ENCODE results near the gene SCN2B. TPM values are rescaled to one million over a fixed set of nuclear protein-coding genes. Genes with fewer than 3 reads are reported as not detected.
A peak's percentile ranks its signal among the peaks of the same experiment; 100 is the strongest.

The SCN2B gene
- total RNA-seq, 4 donors from 2014 or later: 0.14 to 0.37 TPM; not detected in 2

DNA sequence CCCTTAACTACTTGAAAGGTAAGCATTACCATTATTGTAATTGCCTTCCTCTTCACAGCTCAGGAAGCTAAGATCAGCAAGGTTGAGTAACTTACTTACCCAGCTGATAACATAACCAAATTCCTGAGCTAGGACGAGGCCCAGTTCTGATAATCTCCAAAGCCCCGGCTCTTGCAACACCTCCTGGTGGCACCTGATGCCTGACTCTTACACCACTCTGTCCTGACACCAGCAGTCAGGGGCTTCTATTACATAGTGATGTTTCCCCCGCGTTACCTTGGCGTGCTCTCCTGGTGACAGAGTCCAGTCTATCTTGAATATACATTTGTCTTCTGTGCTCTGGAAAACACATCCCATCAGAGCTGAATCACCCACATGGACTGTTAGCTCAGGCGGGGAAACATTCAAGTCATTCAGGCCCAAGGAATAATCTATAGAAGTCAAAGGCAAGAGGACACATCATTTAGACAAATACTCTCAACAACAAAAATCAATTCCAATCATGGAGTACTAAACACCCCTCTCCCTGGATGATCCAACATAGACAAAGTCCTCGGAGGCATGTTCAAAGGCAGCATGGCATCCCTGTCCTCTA lies 35.8 kb upstream of the SCN2B start:
- DNase-seq: no peak
- H3K4me1 ChIP-seq: peaks cover 15 to 52% (median 34%) of the 10 kb centered on the region in 4 donors
- H3K27ac ChIP-seq: peak overlapping the region; percentile 59 to 75 (median 63)
- in situ Hi-C loops (cut with MboI; ENCODE audit: low pct_ligation_motif_present in 1 of 4, low pct_unique_long_range_greater_than_20kb in 1 of 4, low sequenced_read_pairs in 3 of 4): no loop called here
- TF ChIP-seq EP300 (IDR thresholded peaks at IDR 0.05; ENCODE audit: low read depth) (no peak), POLR2A (IDR thresholded peaks at IDR 0.05) (no peak), POLR2AphosphoS5 (IDR thresholded peaks at IDR 0.05) (no peak)
- TF ChIP-seq, protein P1, sequence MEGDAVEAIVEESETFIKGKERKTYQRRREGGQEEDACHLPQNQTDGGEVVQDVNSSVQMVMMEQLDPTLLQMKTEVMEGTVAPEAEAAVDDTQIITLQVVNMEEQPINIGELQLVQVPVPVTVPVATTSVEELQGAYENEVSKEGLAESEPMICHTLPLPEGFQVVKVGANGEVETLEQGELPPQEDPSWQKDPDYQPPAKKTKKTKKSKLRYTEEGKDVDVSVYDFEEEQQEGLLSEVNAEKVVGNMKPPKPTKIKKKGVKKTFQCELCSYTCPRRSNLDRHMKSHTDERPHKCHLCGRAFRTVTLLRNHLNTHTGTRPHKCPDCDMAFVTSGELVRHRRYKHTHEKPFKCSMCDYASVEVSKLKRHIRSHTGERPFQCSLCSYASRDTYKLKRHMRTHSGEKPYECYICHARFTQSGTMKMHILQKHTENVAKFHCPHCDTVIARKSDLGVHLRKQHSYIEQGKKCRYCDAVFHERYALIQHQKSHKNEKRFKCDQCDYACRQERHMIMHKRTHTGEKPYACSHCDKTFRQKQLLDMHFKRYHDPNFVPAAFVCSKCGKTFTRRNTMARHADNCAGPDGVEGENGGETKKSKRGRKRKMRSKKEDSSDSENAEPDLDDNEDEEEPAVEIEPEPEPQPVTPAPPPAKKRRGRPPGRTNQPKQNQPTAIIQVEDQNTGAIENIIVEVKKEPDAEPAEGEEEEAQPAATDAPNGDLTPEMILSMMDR (IDR thresholded peaks at IDR 0.05): no peak
- H3K4me3 ChIP-seq: no peak overlapping the region
- no peaks in the 10 kb centered on the region for H3K9me3 ChIP-seq
- peaks cover 5% of the 10 kb centered on the region for H3K27me3 ChIP-seq
- 76 to 86% methylated on average over 4 to 7 of the region's 7 CpGs for WGBS, 2 donors (ENCODE audit: low coverage in 1 of 2)
- intact Hi-C loops (cut with DNase I; ENCODE audit: low total_unique reads): no loop called here
- no peaks in the 10 kb centered on the region for H3K36me3 ChIP-seq

DNA sequence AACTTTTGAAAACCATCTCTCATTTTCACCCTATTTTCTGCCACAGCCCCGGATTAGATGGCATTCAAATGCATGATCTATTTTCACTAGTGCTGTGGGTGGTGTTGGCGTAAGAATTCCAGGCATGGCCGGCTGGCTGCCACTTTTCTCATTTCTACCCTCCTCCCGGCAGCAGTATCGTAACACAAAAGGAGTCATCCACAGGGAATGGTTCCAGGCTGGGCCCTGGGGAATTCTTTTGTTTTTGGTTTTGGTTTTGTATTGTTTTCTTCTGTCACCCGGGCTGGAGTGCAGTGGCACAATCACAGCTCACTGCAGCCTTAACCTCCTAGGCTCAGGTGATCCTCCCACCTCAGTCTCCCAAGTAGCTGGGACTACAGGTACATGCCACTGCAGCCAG lies 34.6 kb upstream of the SCN2B start:
- Histone ChIP-seq H3K4me3 (no peak overlapping the region), H3K27me3 (peaks cover 5% of the 10 kb centered on the region), H3K9me3 (no peaks in the 10 kb centered on the region), H3K27ac (peak overlapping the region in 1 of 4 donors; percentile 1), H3K4me1 (peaks cover 15 to 64% (median 37%) of the 10 kb centered on the region in 4 donors), H3K36me3 (no peaks in the 10 kb centered on the region)
- in situ Hi-C loops (cut with MboI; ENCODE audit: low pct_ligation_motif_present in 1 of 4, low pct_unique_long_range_greater_than_20kb in 1 of 4, low sequenced_read_pairs in 3 of 4): no loop called here
- DNase-seq: no peak
- 40 to 62% methylated on average over 1 to 6 of the region's 6 CpGs for WGBS, 2 donors (ENCODE audit: low coverage in 1 of 2)
- intact Hi-C loops (cut with DNase I; ENCODE audit: low total_unique reads): no loop called here
- TF ChIP-seq, protein P1 (IDR thresholded peaks at IDR 0.05): no peak
- TF ChIP-seq POLR2AphosphoS5 (IDR thresholded peaks at IDR 0.05) (no peak), EP300 (IDR thresholded peaks at IDR 0.05; ENCODE audit: low read depth) (no peak), POLR2A (IDR thresholded peaks at IDR 0.05) (no peak)

DNA sequence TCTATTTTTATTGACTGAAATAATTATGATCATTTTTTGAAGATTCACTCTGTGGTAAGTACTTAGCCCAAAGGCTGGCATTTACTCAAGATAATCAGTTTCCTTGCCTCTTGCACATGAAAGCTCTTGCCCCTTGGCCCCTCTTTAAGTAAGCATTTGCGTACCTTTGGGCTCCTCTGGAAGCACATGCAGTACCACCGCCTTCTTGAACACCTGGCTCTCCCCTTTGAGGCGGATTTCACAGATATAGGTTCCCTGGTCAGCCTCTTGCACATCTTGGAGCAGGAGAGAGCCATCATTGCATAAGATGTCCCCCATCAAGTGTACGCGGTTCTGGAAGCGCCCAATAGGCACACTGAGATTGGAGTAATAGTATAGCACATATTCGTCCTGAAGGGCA lies 33.9 kb upstream of the SCN2B start:
- DNase-seq: no peak
- 95% methylated on average over 7 of the region's 7 CpGs; no CpG with 5 or more reads in 1 of the 2 donors for WGBS, 2 donors (ENCODE audit: low coverage in 1 of 2)
- in situ Hi-C loops (cut with MboI; ENCODE audit: low pct_ligation_motif_present in 1 of 4, low pct_unique_long_range_greater_than_20kb in 1 of 4, low sequenced_read_pairs in 3 of 4) (no loop called here), intact Hi-C loops (cut with DNase I; ENCODE audit: low total_unique reads) (no loop called here)
- TF ChIP-seq, protein P1 (IDR thresholded peaks at IDR 0.05): no peak
- TF ChIP-seq POLR2A (IDR thresholded peaks at IDR 0.05) (no peak), EP300 (IDR thresholded peaks at IDR 0.05; ENCODE audit: low read depth) (no peak), POLR2AphosphoS5 (IDR thresholded peaks at IDR 0.05) (no peak)
- peaks cover 15 to 68% (median 37%) of the 10 kb centered on the region in 4 donors for H3K4me1 ChIP-seq
- peaks cover under 1% of the 10 kb centered on the region for H3K27me3 ChIP-seq
- H3K36me3 ChIP-seq: no peaks in the 10 kb centered on the region
- no peak overlapping the region for H3K27ac ChIP-seq
- H3K4me3 ChIP-seq: no peak overlapping the region
- H3K9me3 ChIP-seq: no peaks in the 10 kb centered on the region

DNA sequence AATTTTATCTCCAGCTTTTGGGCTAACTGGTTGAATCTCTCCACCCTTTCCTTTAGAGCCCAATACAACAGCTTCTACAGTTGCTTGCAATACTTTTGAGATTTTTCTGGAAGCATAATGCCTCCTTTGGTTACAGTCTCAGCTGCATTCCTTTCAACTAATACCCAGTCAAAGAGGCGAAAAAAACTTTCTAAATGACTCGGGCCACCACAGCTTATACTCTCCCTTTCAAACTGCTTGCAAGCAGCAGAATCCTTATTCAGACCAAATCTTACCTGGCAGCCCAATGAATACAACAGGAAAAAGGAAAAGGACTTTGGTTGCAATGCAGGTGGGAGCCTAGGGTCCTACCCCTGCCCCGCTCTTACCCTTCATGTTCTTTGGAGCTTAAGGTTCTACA lies 32.6 kb upstream of the SCN2B start:
- Histone ChIP-seq H3K36me3 (no peaks in the 10 kb centered on the region), H3K4me3 (no peak overlapping the region), H3K4me1 (peaks cover 15 to 59% (median 29%) of the 10 kb centered on the region in 4 donors), H3K9me3 (no peaks in the 10 kb centered on the region), H3K27me3 (no peaks in the 10 kb centered on the region), H3K27ac (no peak overlapping the region)
- intact Hi-C loops (cut with DNase I; ENCODE audit: low total_unique reads) (no loop called here), in situ Hi-C loops (cut with MboI; ENCODE audit: low pct_ligation_motif_present in 1 of 4, low pct_unique_long_range_greater_than_20kb in 1 of 4, low sequenced_read_pairs in 3 of 4) (loop anchor here in 1 of 4 donors (10.0 kb wide), 1 partner anchor 76 kb away; no protein-coding TSS in a partner anchor)
- WGBS, 2 donors (ENCODE audit: low coverage in 1 of 2): 60 to 82% methylated on average over 1 to 3 of the region's 3 CpGs
- no peak for DNase-seq
- TF ChIP-seq, protein P1 (IDR thresholded peaks at IDR 0.05): no peak
- TF ChIP-seq POLR2AphosphoS5 (IDR thresholded peaks at IDR 0.05) (no peak), POLR2A (IDR thresholded peaks at IDR 0.05) (no peak), EP300 (IDR thresholded peaks at IDR 0.05; ENCODE audit: low read depth) (no peak)

Data from transverse colon (tissue), 4 donors.